ENCODE results near the gene MBTPS1.

DNA sequence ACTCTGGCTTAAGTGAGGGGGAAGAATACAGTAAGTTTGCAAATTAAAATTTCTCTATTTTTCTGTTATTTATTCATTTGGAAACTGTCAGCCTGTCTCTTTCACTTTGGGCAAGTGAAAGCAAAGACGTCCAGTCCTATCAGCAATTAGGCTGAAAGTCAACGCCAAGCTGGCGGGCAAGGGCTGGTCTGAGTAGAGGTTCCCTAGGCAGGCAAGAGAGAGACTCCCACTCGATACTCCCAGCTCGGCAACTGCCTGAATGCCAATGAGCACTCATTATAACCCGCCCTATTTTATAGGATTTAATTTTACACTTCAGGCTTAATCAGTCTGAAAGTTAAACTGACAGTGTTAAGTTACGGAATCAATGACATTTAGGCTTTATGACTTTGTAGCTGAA lies 59.8 kb downstream of the MBTPS1 start:
- TF ChIP-seq ZNF274 (IDR thresholded peaks at IDR 0.05; ENCODE audit: borderline replicate concordance, low read depth, low read length): no peak
- TF ChIP-seq ZNF76 (CRISPR knock-in tag; IDR thresholded peaks at IDR 0.05; ENCODE audit: borderline replicate concordance): no peak
- TF ChIP-seq SIN3A (IDR thresholded peaks at IDR 0.05; ENCODE audit: borderline replicate concordance in 2 of 2, control insufficient read depth in 1 of 2, low read depth in 2 of 2, low read length in 2 of 2): no peak
- TF ChIP-seq NR3C1 (CRISPR knock-in tag; IDR thresholded peaks at IDR 0.05): no peak
- no peak for TF ChIP-seq SIRT6 (IDR thresholded peaks at IDR 0.05; ENCODE audit: low read depth, low read length)
- no peak for TF ChIP-seq FIP1L1 (IDR thresholded peaks at IDR 0.05; ENCODE audit: low read depth, low read length, poor library complexity, severe bottlenecking)
- no peak for TF ChIP-seq FOSL1 (tag; conservative IDR thresholded peaks at IDR 0.05)
- TF ChIP-seq STAT5A (IDR thresholded peaks at IDR 0.05; ENCODE audit: borderline replicate concordance, low read length): no peak
- no peak for TF ChIP-seq HDGF (IDR thresholded peaks at IDR 0.05)
- TF ChIP-seq POLR2AphosphoS5 (IDR thresholded peaks at IDR 0.05; ENCODE audit: control insufficient read depth, insufficient read depth, low read depth, low read length): no peak
- no peak for TF ChIP-seq ZNF764 (CRISPR knock-in tag; IDR thresholded peaks at IDR 0.05; ENCODE audit: low read depth)
- TF ChIP-seq, protein P1, sequence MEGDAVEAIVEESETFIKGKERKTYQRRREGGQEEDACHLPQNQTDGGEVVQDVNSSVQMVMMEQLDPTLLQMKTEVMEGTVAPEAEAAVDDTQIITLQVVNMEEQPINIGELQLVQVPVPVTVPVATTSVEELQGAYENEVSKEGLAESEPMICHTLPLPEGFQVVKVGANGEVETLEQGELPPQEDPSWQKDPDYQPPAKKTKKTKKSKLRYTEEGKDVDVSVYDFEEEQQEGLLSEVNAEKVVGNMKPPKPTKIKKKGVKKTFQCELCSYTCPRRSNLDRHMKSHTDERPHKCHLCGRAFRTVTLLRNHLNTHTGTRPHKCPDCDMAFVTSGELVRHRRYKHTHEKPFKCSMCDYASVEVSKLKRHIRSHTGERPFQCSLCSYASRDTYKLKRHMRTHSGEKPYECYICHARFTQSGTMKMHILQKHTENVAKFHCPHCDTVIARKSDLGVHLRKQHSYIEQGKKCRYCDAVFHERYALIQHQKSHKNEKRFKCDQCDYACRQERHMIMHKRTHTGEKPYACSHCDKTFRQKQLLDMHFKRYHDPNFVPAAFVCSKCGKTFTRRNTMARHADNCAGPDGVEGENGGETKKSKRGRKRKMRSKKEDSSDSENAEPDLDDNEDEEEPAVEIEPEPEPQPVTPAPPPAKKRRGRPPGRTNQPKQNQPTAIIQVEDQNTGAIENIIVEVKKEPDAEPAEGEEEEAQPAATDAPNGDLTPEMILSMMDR (IDR thresholded peaks at IDR 0.05 in 2 of 3, conservative IDR thresholded peaks at IDR 0.05 in 1 of 3; ENCODE audit: insufficient read depth in 2 of 3, low read depth in 1 of 3, low read length in 3 of 3): no peak
- no peak for TF ChIP-seq ZNF780A (CRISPR knock-in tag; IDR thresholded peaks at IDR 0.05)
